Measurements from ENCODE around the gene PAXIP1. TPM values are rescaled to one million over a fixed set of nuclear protein-coding genes. Genes with fewer than 3 reads are reported as not detected.

PAXIP1 gene
- total RNA-seq, 4 donors from 2014 or later = 13.2 to 14.9 (median 13.6) TPM

GRCh38 chr7:154997840-154998370, 5.0 kb downstream of the PAXIP1 start:
- WGBS, 2 donors = 87 to 92% methylated on average over 10 of the region's 10 CpGs

GRCh38 chr7:154996756-154997155, 6.2 kb downstream of the PAXIP1 start:
- no peak for DNase-seq
- intact Hi-C loops (cut with DNase I) = no loop called here
- no peak overlapping the region for H3K4me3 ChIP-seq (replicated peaks in 1 of 3)
- no peaks in the 10 kb centered on the region for H3K9me3 ChIP-seq
- H3K36me3 ChIP-seq = peaks cover 10 to 11% of the 10 kb centered on the region in 2 donors
- peaks cover 0 to under 1% of the 10 kb centered on the region in 2 donors for H3K4me1 ChIP-seq
- no peaks in the 10 kb centered on the region for H3K27me3 ChIP-seq
- WGBS, 2 donors = 97% methylated on average over 4 of the region's 4 CpGs
- H3K27ac ChIP-seq = no peak overlapping the region
- TF ChIP-seq, protein P1, sequence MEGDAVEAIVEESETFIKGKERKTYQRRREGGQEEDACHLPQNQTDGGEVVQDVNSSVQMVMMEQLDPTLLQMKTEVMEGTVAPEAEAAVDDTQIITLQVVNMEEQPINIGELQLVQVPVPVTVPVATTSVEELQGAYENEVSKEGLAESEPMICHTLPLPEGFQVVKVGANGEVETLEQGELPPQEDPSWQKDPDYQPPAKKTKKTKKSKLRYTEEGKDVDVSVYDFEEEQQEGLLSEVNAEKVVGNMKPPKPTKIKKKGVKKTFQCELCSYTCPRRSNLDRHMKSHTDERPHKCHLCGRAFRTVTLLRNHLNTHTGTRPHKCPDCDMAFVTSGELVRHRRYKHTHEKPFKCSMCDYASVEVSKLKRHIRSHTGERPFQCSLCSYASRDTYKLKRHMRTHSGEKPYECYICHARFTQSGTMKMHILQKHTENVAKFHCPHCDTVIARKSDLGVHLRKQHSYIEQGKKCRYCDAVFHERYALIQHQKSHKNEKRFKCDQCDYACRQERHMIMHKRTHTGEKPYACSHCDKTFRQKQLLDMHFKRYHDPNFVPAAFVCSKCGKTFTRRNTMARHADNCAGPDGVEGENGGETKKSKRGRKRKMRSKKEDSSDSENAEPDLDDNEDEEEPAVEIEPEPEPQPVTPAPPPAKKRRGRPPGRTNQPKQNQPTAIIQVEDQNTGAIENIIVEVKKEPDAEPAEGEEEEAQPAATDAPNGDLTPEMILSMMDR (IDR thresholded peaks at IDR 0.05) = no peak
- no peak for TF ChIP-seq POLR2A (IDR thresholded peaks at IDR 0.05)

More at GRCh38 chr7:154997840-154998370, 5.0 kb downstream of the PAXIP1 start:
- intact Hi-C loops (cut with DNase I) = no loop called here
- Histone ChIP-seq H3K9me3 (no peaks in the 10 kb centered on the region), H3K4me3 (replicated peaks in 1 of 3) (no peak overlapping the region), H3K4me1 (peaks cover 3 to 4% of the 10 kb centered on the region in 2 donors), H3K27me3 (no peaks in the 10 kb centered on the region), H3K36me3 (peaks cover 10 to 11% of the 10 kb centered on the region in 2 donors), H3K27ac (no peak overlapping the region)
- TF ChIP-seq, protein P1 (IDR thresholded peaks at IDR 0.05) = no peak
- TF ChIP-seq POLR2A (IDR thresholded peaks at IDR 0.05) = no peak
- DNase-seq = no peak

DNA sequence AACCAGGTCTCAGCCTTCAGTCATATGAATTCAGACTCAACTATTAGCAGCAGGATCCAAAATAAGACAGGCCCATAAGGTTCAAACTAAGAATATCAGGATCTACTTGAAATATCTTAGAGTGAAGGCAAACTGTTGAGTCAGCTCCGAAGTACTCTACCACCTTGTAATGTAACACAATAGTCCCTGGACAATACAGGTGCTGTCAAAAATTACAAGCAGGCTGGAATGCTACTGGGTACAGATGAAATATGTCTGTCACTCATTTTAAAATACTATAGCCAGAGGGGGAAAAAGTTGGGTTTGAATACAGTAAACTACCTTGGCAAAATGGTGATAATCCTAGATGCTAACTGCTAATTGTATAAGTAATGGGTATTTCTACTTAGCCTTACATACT, 6.8 kb downstream of the PAXIP1 start:
- DNase-seq = no peak
- TF ChIP-seq POLR2A (IDR thresholded peaks at IDR 0.05) = no peak
- TF ChIP-seq, protein P1 (IDR thresholded peaks at IDR 0.05) = no peak
- Histone ChIP-seq H3K27me3 (no peaks in the 10 kb centered on the region), H3K27ac (no peak overlapping the region), H3K4me3 (replicated peaks in 1 of 3) (no peak overlapping the region), H3K36me3 (peaks cover 10 to 11% of the 10 kb centered on the region in 2 donors), H3K4me1 (no peaks in the 10 kb centered on the region), H3K9me3 (no peaks in the 10 kb centered on the region)
- intact Hi-C loops (cut with DNase I) = no loop called here
- WGBS, 2 donors = 93 to 95% methylated on average over 1 of the region's 1 CpG

DNA sequence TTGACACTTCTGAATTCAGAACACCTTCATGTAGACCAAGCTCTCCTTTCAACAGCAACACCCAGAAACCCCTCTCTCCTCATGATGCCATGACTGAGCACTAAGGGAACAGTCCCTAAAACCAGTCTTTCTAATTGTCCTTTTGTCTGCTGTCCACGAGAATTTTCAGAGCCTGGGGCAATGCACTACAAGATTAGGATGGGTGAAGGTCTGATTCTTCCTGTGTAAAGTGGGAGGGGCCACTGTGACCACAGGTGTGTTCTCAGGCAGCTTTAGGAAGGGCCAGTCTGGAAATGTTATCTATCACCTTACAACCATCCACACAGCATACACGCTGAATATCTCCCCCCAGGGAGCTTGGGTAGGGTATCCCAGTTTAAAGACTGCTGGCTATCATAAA, 7.9 kb downstream of the PAXIP1 start:
- no peaks in the 10 kb centered on the region for H3K4me1 ChIP-seq
- TF ChIP-seq, protein P1 (IDR thresholded peaks at IDR 0.05) = no peak
- TF ChIP-seq POLR2A (IDR thresholded peaks at IDR 0.05) = no peak
- H3K4me3 ChIP-seq (replicated peaks in 1 of 3) = no peak overlapping the region
- 74 to 91% methylated on average over 2 of the region's 2 CpGs for WGBS, 2 donors
- no peak for DNase-seq
- H3K27ac ChIP-seq = no peak overlapping the region
- no peaks in the 10 kb centered on the region for H3K27me3 ChIP-seq
- intact Hi-C loops (cut with DNase I) = no loop called here
- H3K9me3 ChIP-seq = no peaks in the 10 kb centered on the region
- peaks cover 10 to 11% of the 10 kb centered on the region in 2 donors for H3K36me3 ChIP-seq

- no peaks in the 10 kb centered on the region for H3K4me1 ChIP-seq
- H3K9me3 ChIP-seq = no peaks in the 10 kb centered on the region
- H3K27ac ChIP-seq = no peak overlapping the region
- H3K36me3 ChIP-seq = peaks cover 0 to 5% of the 10 kb centered on the region in 2 donors
- no peak overlapping the region for H3K4me3 ChIP-seq (replicated peaks in 1 of 3)
- no peak for DNase-seq
- intact Hi-C loops (cut with DNase I) = no loop called here
- WGBS, 2 donors = 86 to 89% methylated on average over 3 of the region's 3 CpGs
- TF ChIP-seq POLR2A (IDR thresholded peaks at IDR 0.05) = no peak
- TF ChIP-seq, protein P1 (IDR thresholded peaks at IDR 0.05) = no peak
- H3K27me3 ChIP-seq = no peaks in the 10 kb centered on the region
Observed at GRCh38 chr7:154990964-154991540, 11.9 kb downstream of the PAXIP1 start.

Data from thyroid gland (tissue), 4 donors.